ENCODE data around the gene WDR13. TPM values are rescaled to one million over a fixed set of nuclear protein-coding genes. Genes with fewer than 3 reads are reported as not detected.
"Not testable (repeated sequence)": the region's sequence is repeated elsewhere in the genome, so short reads cannot be mapped to it uniquely, and the experiment has no call there.

WDR13 gene
- total and polyA plus RNA-seq, 12 donors, result 121 to 352 (median 159) TPM

DNA sequence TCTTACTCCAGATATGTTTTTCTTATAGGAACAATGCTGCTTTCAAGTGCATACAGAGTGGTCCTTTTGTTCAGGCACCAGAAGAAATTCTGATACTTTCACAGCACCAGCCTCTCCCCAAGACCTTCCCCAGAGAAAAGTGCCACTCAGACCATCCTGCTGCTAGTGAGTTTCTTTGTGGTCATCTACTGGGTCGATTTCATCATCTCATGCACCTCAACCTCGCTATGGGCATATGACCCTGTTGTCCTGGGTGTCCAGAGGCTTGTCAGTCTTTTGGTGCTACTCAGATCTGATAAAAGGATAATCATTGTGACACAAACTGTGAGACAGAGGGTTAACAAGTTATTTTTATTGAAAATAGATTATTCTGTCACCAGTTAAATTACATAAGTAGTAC is 39.5 kb downstream of the WDR13 start:
- Histone ChIP-seq H3K27me3 (peaks cover 0 to 3% (median 0%) of the 10 kb centered on the region in 7 donors), H3K27ac (no peak overlapping the region), H3K36me3 (no peaks in the 10 kb centered on the region), H3K4me3 (no peak overlapping the region), H3K4me1 (peaks cover 0 to 6% (median 0%) of the 10 kb centered on the region in 9 donors), H3K9me3 (no peaks in the 10 kb centered on the region)
- no peak for ATAC-seq
- intact Hi-C loops (cut with DNase I), result no loop called here
- no peak for DNase-seq
- TF ChIP-seq, protein P1, sequence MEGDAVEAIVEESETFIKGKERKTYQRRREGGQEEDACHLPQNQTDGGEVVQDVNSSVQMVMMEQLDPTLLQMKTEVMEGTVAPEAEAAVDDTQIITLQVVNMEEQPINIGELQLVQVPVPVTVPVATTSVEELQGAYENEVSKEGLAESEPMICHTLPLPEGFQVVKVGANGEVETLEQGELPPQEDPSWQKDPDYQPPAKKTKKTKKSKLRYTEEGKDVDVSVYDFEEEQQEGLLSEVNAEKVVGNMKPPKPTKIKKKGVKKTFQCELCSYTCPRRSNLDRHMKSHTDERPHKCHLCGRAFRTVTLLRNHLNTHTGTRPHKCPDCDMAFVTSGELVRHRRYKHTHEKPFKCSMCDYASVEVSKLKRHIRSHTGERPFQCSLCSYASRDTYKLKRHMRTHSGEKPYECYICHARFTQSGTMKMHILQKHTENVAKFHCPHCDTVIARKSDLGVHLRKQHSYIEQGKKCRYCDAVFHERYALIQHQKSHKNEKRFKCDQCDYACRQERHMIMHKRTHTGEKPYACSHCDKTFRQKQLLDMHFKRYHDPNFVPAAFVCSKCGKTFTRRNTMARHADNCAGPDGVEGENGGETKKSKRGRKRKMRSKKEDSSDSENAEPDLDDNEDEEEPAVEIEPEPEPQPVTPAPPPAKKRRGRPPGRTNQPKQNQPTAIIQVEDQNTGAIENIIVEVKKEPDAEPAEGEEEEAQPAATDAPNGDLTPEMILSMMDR (IDR thresholded peaks at IDR 0.05), result no peak
- 57 to 71% methylated on average over 2 of the region's 2 CpGs for WGBS, 2 donors

DNA sequence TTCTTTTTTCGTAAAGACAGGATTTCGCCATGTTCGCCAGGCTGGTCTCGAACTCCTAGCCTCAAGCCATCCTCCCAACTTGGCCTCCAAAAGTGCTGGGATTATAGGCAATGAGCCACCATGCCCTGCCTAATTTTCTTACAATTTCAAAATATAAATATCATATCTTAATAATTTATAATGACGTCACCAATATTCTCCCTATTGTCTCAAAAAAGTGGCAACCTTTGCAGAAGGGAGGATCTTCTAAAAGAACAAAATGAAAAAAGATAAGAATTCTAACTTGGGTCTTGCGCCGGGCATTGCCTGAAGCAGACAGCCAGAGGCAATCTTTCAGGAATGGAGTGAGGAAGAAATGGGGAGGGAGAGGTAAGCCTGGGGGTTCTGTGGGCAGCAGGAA is 48.4 kb downstream of the WDR13 start:
- Histone ChIP-seq H3K27ac (no peak overlapping the region), H3K27me3 (no peaks in the 10 kb centered on the region), H3K9me3 (no peaks in the 10 kb centered on the region), H3K4me3 (no peak overlapping the region), H3K36me3 (no peaks in the 10 kb centered on the region), H3K4me1 (peaks cover 0 to 5% (median 0%) of the 10 kb centered on the region in 9 donors)
- no peak for DNase-seq
- WGBS, 2 donors, result 85 to 91% methylated on average over 7 of the region's 7 CpGs
- TF ChIP-seq, protein P1 (IDR thresholded peaks at IDR 0.05), result no peak
- ATAC-seq, result no peak
- intact Hi-C loops (cut with DNase I), result loop anchor here in 3 of 10 donors (5.0 to 10.0 kb wide), 3 partner anchors 249 to 302 kb away; partner anchors contain the start of genes PIM2 (in 2 of the 3), SLC35A2 (in 2 of the 3), PQBP1 (in 1 of the 3) and TIMM17B (in 1 of the 3)

DNA sequence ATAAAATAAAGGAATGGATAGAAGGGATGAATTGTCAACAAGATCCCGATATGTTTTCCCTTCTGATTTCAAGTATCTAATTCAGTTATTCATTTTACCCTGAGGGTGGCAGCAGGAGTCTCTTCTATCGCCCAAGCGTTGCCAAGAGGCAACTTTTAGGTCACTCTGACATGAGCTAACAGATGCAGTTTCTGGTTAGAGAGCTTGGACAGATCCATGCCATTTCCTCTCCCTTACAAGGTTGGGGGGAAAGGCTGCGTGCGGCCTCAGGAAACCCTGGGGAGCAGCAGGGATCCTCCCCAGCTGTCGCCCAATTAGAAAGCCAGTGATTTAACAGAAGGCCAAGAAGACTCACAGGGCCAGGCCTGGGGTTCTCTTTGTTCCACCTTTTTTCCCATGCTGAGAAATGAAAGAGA is 51.1 kb downstream of the WDR13 start:
- Histone ChIP-seq H3K36me3 (no peaks in the 10 kb centered on the region), H3K4me1 (peaks cover 0 to 5% (median 0%) of the 10 kb centered on the region in 9 donors), H3K27ac (peak overlapping the region in 2 of 10 donors; percentile 21 to 47), H3K27me3 (peaks cover 0 to 7% (median 0%) of the 10 kb centered on the region in 7 donors), H3K9me3 (no peaks in the 10 kb centered on the region), H3K4me3 (no peak overlapping the region)
- ATAC-seq (peak in 7 of 8 donors; percentile 43 to 80 (median 74)), DNase-seq (peak; percentile 10 to 25)
- TF ChIP-seq, protein P1 (IDR thresholded peaks at IDR 0.05), result peak in 7 of 9 donors; percentile 23 to 57 (median 50)
- 8% methylated on average over 6 of the region's 6 CpGs for WGBS, 2 donors
- intact Hi-C loops (cut with DNase I), result loop anchor here in 3 of 10 donors (5.0 to 10.0 kb wide), 3 partner anchors 246 to 299 kb away; partner anchors contain the start of genes PIM2 (in 2 of the 3), SLC35A2 (in 2 of the 3), PQBP1 (in 1 of the 3) and TIMM17B (in 1 of the 3)

DNA sequence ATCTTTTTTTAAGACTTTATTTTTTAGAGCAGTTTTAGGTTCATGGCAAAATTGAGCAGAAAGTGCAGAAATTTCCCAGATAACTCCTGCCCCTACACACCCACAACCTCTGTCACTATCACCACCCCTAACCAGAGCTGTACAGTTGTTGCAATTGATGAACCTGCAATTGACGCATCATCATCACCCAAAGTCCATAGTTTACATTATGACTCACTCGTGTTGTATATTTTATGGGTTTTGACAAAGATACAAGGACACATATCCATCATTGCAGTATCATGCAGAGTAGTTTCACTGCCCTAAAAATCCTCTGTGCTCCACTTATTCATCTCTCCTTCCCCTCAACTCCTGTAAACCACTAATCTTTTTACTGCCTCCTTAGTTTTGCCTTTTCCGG is 51.8 kb downstream of the WDR13 start:
- Histone ChIP-seq H3K36me3 (no peaks in the 10 kb centered on the region), H3K4me1 (peaks cover 0 to 5% (median 0%) of the 10 kb centered on the region in 9 donors), H3K4me3 (no peak overlapping the region), H3K27ac (no peak overlapping the region), H3K27me3 (peaks cover 0 to 12% (median 0%) of the 10 kb centered on the region in 7 donors), H3K9me3 (no peaks in the 10 kb centered on the region)
- ATAC-seq (no peak), DNase-seq (no peak)
- intact Hi-C loops (cut with DNase I), result loop anchor here in 3 of 10 donors (5.0 to 10.0 kb wide), 3 partner anchors 246 to 298 kb away; partner anchors contain the start of genes PIM2 (in 2 of the 3), SLC35A2 (in 2 of the 3), PQBP1 (in 1 of the 3) and TIMM17B (in 1 of the 3)
- TF ChIP-seq, protein P1 (IDR thresholded peaks at IDR 0.05), result no peak
- 85 to 89% methylated on average over 3 of the region's 3 CpGs for WGBS, 2 donors

DNA sequence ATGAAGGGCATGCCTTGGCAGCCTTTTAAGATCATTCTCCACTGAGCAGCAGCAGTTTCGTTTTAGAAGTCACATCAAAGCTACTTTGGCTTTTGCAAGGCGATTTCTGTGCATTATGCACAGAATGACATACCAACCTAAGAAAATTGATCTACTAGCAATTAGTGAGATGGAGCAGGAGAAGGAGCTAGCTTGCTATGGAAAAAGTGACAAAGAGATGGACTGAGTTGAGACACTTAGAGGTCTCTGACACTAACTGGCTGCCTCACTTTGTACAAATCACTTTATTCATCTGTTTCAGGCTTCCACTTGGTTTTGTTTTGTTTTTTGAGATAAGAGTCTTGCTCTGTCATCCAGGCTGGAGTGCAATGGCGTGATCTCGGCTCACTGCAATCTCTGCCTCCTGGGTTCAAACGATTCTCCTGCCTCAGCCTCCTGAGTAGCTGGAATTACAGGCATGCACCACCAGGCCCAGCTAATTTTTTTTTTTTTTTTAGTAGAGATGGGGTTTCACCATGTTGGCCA is 54.8 kb downstream of the WDR13 start:
- H3K27me3 ChIP-seq, result peaks cover 0 to 18% (median 0%) of the 10 kb centered on the region in 7 donors
- intact Hi-C loops (cut with DNase I), result not testable (repeated sequence)
- 50 to 70% methylated on average over 5 of the region's 5 CpGs for WGBS, 2 donors

DNA sequence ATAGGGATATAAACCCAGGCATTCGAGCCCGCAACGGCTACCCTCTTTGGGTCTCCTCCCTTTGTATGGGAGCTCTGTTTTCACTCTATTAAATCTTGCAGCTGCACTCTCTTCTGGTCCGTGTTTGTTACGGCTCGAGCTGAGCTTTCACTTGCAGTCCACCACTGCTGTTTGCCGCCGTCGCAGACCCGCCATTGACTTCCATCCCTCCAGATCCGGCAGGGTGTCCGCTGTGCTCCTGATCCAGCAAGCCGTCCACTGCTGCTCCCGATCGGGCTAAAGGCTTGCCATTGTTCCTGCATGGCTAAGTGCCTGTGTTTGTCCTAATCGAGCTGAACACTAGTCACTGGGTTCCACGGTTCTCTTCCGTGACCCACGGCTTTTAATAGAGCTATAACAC is 57.5 kb downstream of the WDR13 start:
- not testable (repeated sequence) for H3K36me3 ChIP-seq, H3K27ac ChIP-seq, H3K9me3 ChIP-seq, H3K4me3 ChIP-seq, H3K4me1 ChIP-seq, DNase-seq, ATAC-seq
- intact Hi-C loops (cut with DNase I), result loop anchor here in 1 of 10 donors (5.0 kb wide), 1 partner anchor 1467 kb away; no protein-coding TSS in a partner anchor
- 55 to 57% methylated on average over 19 of the region's 19 CpGs for WGBS, 2 donors
- H3K27me3 ChIP-seq, result peaks cover 0 to 18% (median 0%) of the 10 kb centered on the region in 7 donors

More for the DNA sequence above, 54.8 kb downstream of the WDR13 start:
- not testable (repeated sequence) for ATAC-seq, H3K4me1 ChIP-seq, DNase-seq, H3K4me3 ChIP-seq, H3K9me3 ChIP-seq, H3K27ac ChIP-seq, H3K36me3 ChIP-seq

Data from heart right ventricle (tissue), 16 donors.